Kidney (tissue), 14 donors: ENCODE data around the gene STK24. TPM values are rescaled to one million over a fixed set of nuclear protein-coding genes. Genes with fewer than 3 reads are reported as not detected.

Experiments used
- DNase-seq, 5 donors: peaks; one replicate each; pipeline ENCODE4 v3.0.0-alpha.2; 2013 to 2020
- FAIRE-seq: peaks from 2 replicates; lab custom pipeline; 2012; peaks lifted over from hg19 to GRCh38; lab: Jason Lieb, UNC
- H3K27ac ChIP-seq, 2 donors: one replicate each; pipeline ENCODE4 v1.7.0; 2013; ENCODE audit warnings: low read depth in 2 of 2, low read length in 2 of 2, inconsistent platforms in 1 of 2
- H3K27me3 ChIP-seq: one replicate; pipeline ENCODE4 v1.7.1; 2013; ENCODE audit warnings: low read length, inconsistent platforms; ENCODE audit not compliant: control insufficient read depth, insufficient read depth
- H3K36me3 ChIP-seq, 3 donors: one replicate each; pipeline versions ENCODE4 v1.7.0 to v1.7.1; 2013; ENCODE audit warnings: low read length in 3 of 3, control low read depth in 1 of 3, inconsistent platforms in 1 of 3; ENCODE audit not compliant: insufficient read depth in 3 of 3, control insufficient read depth in 2 of 3
- H3K4me1 ChIP-seq, 3 donors: one replicate each; pipeline versions ENCODE4 v1.7.0 to v1.7.1; 2013; ENCODE audit warnings: low read length in 3 of 3, inconsistent platforms in 1 of 3, low read depth in 1 of 3; ENCODE audit not compliant: control insufficient read depth in 2 of 3, insufficient read depth in 2 of 3
- H3K4me3 ChIP-seq, 3 donors: one replicate each; pipeline versions ENCODE4 v1.7.0 to v1.8.1; 2013; ENCODE audit warnings: low read length in 3 of 3, control low read depth in 1 of 3, inconsistent platforms in 1 of 3
- H3K9ac ChIP-seq, 3 donors: one replicate each; pipeline versions ENCODE4 v1.7.0 to v1.7.1; 2013; ENCODE audit warnings: low read length in 3 of 3, control low read depth in 1 of 3, inconsistent platforms in 1 of 3
- H3K9me3 ChIP-seq, 3 donors: one replicate each; pipeline versions ENCODE4 v1.7.0 to v1.7.1; 2013; ENCODE audit warnings: low read length in 3 of 3, control low read depth in 1 of 3, inconsistent platforms in 1 of 3; ENCODE audit not compliant: control insufficient read depth in 2 of 3, insufficient read depth in 1 of 3
- CTCF ChIP-seq: IDR thresholded peaks from 3 replicates; pipeline ENCODE4 v1.5.1; 2012; ENCODE audit warnings: mild to moderate bottlenecking, moderate library complexity, borderline replicate concordance; ENCODE audit not compliant: insufficient read depth; ENCODE audit errors: extremely low read depth
- intact Hi-C: fragments of 100-400 bp; cut with DNase I; formaldehyde crosslinking; loops from one replicate; pipeline ENCODE4 v1.11.1; 2022
- polyA plus RNA-seq: library from polyadenylated mRNA; stranded (reverse); fragments of 350-450 nt; fragmentation: Illumina TruSeq; extraction: RNeasy Lipid Tissue Mini Kit (QIAGEN cat#74804); gene quantifications from one replicate; pipeline ENCODE4 v1.2.3, GENCODE V29; 2014; ENCODE audit warnings: low read depth, low replicate concordance; ENCODE audit not compliant: insufficient read depth
- total RNA-seq: library from RNA; stranded (reverse); fragmentation: NEBNext Ultra II Directional; extraction: Animal tissue kit (Norgen Biotek cat#: 25700); gene quantifications from one replicate; pipeline ENCODE4 v1.2.1, GENCODE V29; 2021
- donor health status: control.
- donor health status: control.
- donor health status: control.
- donor health status: control.
- donor health status: control.
- donor health status: DM: yes; HTN: yes; CAD: no.
- donor health status: Normal renal cell carcinoma (clear cell type).

The STK24 gene
- total and polyA plus RNA-seq, 2 donors from 2014 or later: 56.7 to 122 TPM

DNA sequence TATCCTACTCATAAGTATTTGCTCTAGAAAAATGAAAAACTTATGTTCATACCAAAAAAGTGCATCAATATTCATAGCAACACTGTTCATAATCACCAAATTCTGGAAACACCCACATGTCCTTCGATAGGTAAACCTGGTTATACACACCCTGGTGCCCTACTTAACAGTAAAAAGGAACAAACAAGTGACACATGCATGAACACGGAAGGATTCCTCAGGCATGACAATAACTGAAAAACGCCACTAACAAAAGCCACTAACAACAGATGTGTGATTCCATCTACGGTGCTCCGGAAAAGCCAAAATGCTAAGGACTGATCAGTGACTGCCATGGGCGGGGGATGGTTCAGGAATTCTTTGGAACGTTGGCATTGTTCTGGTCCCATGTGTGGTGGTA is 65.5 kb downstream of the STK24 start:
- DNase-seq (no peak), FAIRE-seq (no peak)
- intact Hi-C loops: no loop called here
- Histone ChIP-seq H3K27ac (no peak overlapping the region), H3K4me3 (no peak overlapping the region), H3K4me1 (peaks cover 10 to 29% (median 27%) of the 10 kb centered on the region in 3 donors), H3K9me3 (no peaks in the 10 kb centered on the region), H3K27me3 (no peaks in the 10 kb centered on the region), H3K36me3 (no peaks in the 10 kb centered on the region), H3K9ac (no peak overlapping the region)
- no peak for TF ChIP-seq CTCF

DNA sequence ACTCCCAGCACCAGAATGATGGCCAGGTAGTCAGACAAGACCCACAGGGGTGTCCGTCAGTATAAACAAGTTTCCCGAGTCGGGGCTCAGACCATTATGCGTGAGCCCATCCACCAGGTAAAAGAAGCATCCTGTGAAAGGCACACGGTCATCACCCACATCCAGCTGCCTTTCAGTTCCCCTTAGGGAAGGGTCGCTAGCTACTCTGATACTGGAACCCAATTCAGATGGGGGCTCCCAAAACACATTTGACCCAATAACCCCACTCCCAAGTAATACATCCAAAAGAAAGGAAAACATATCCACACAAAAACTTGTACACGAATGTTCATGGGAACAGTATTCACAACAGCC is 66.8 kb downstream of the STK24 start:
- Histone ChIP-seq H3K4me3 (no peak overlapping the region), H3K36me3 (no peaks in the 10 kb centered on the region), H3K27me3 (no peaks in the 10 kb centered on the region), H3K27ac (no peak overlapping the region), H3K9ac (no peak overlapping the region), H3K9me3 (no peaks in the 10 kb centered on the region), H3K4me1 (peaks cover 10 to 30% (median 29%) of the 10 kb centered on the region in 3 donors)
- intact Hi-C loops: no loop called here
- FAIRE-seq (no peak), DNase-seq (no peak)
- no peak for TF ChIP-seq CTCF

DNA sequence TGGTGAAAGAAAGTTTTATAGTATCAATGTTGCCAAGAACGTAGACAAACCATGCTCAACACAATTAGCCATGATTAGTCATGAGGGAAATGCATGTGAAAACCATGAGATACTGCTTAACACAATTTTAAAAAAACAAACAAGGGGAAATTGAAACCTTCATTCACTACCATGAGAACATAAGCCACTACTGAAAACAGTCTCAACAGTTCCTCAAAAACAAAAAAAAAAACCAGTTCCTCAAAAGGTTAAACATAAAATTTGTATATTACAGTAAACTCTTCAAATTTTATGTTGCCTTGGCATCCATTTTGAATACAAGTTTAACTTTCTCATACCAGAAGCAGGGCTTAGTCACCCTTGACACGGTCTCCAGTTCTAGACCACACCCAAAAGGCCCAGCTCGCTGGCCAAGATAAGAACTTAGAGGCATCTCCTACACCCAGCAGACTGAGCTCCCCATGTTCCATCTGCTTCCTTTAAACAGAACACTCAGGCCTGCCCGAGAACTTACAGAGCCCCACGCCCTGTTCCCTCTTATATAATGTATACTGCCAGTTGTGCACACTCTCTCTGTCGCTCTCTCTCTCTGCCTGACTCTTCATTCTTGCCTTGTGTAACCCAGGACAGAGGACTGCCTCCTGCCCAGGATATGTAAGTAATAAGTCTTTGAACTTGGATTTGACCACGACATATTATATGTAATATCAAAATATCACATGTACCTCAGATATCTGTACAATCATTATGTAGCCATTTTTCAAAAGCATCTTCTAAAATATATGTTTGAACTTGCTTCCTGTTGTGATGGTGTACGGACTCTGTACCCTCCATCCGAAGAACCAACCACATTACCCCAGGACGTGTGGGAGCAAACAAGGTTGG is 67.4 kb downstream of the STK24 start:
- intact Hi-C loops: no loop called here
- no peak overlapping the region for H3K4me3 ChIP-seq
- FAIRE-seq (no peak), DNase-seq (no peak)
- no peaks in the 10 kb centered on the region for H3K27me3 ChIP-seq
- no peaks in the 10 kb centered on the region for H3K36me3 ChIP-seq
- H3K27ac ChIP-seq: no peak overlapping the region
- no peak for TF ChIP-seq CTCF
- peaks cover 10 to 36% (median 33%) of the 10 kb centered on the region in 3 donors for H3K4me1 ChIP-seq
- no peaks in the 10 kb centered on the region for H3K9me3 ChIP-seq
- H3K9ac ChIP-seq: no peak overlapping the region
